Measurements from ENCODE around the gene PDLIM7. TPM values are rescaled to one million over a fixed set of nuclear protein-coding genes. Genes with fewer than 3 reads are reported as not detected.

The PDLIM7 gene
- total RNA-seq, 1 experiment from 2014 or later = 400 TPM

- no peak for TF ChIP-seq CTCF (IDR thresholded peaks at IDR 0.05; ENCODE audit: unreplicated experiment)
- Mint-ChIP-seq H3K9me3 (ENCODE audit: low read depth, unreplicated experiment) (no peaks in the 10 kb centered on the region), H3K4me3 (ENCODE audit: low read depth, unreplicated experiment) (no peak overlapping the region), H3K27ac (ENCODE audit: unreplicated experiment) (no peak overlapping the region), H3K4me1 (ENCODE audit: low read depth, unreplicated experiment) (peaks cover 5% of the 10 kb centered on the region), H3K36me3 (ENCODE audit: insufficient read depth, unreplicated experiment) (peaks cover 50% of the 10 kb centered on the region), H3K27me3 (ENCODE audit: unreplicated experiment) (no peaks in the 10 kb centered on the region)
- DNase-seq = no peak
- BruUV-seq (replicated peaks) = no TSS peak
- intact Hi-C loops (cut with micrococcal nuclease; ENCODE audit: unreplicated experiment) = no loop called here
- CTCF ChIA-PET = no interaction called here
Measured at GRCh38 chr5:177510567-177511053, 13.2 kb upstream of the PDLIM7 start.

DNA sequence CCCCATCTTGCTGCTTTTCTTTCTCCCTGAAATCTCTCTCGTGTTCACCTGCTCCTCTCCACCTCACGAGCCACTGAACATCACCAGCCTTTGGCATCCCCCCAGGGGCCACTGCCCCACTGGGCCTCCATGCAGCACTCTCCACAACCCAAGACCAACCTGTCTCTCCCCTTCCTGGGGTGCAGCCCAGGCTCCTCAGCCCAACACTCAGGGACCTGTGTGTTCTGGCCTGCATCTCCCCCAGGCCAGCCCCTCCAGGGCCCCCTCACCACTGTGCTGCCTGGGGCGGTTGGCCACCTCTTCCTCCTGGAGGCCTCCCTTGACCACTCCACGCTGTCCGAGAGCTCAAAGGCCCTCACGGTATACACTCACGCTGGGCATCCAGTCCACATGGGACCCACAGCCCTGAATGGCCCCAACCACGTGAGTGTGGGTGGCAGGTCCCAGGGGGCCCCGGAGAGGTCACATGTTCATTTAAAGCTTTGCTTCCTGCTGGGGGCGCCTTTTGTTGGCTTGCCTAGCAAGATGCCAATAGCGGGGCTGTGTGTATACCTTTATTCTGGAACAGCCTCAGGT is 12.7 kb upstream of the PDLIM7 start:
- H3K9me3 Mint-ChIP-seq (ENCODE audit: low read depth, unreplicated experiment) = no peaks in the 10 kb centered on the region
- H3K4me1 Mint-ChIP-seq (ENCODE audit: low read depth, unreplicated experiment) = no peaks in the 10 kb centered on the region
- no TSS peak for BruUV-seq (replicated peaks)
- H3K4me3 Mint-ChIP-seq (ENCODE audit: low read depth, unreplicated experiment) = no peak overlapping the region
- intact Hi-C loops (cut with micrococcal nuclease; ENCODE audit: unreplicated experiment) = no loop called here
- no peak for TF ChIP-seq CTCF (IDR thresholded peaks at IDR 0.05; ENCODE audit: unreplicated experiment)
- H3K36me3 Mint-ChIP-seq (ENCODE audit: insufficient read depth, unreplicated experiment) = peaks cover 45% of the 10 kb centered on the region
- no peaks in the 10 kb centered on the region for H3K27me3 Mint-ChIP-seq (ENCODE audit: unreplicated experiment)
- no peak for DNase-seq
- no peak overlapping the region for H3K27ac Mint-ChIP-seq (ENCODE audit: unreplicated experiment)
- CTCF ChIA-PET = no interaction called here

DNA sequence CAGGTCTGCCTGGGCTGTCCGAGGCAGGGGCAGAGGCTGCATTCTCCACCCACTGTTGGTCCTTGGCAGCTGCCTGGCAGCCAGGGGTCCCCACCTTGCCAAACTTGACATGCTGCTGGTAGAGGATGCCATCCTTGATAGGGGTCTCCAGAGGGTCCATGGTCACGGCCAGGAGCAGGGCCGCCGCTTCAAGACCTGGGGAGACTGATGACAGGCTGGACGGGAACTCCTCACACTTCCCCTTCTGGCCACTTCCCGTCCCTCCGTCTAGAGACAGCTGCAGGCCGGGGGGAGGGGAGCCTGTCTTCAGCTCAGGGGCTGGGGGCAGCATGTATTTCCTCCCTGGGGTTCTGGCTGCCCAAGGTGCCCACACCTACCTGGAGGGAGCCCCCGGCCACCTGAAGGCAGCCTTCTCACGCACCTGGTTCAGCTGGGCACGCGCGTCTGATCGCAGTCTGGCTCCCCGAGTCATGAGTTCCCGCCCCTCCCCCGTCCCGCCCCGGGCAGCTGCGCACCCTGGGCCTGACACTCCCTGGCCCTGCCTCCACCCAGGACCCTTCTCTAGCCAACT is 12.1 kb upstream of the PDLIM7 start, which contains the start of gene DOK3:
Gene DOK3, minus strand, starts transcription at position 446 of the 571 bp plus-strand sequence. Its CDS starts 286 bp downstream, at position 160.
- intact Hi-C loops (cut with micrococcal nuclease; ENCODE audit: unreplicated experiment) = no loop called here
- CTCF ChIA-PET = no interaction called here
- no peak for DNase-seq
- no peak for TF ChIP-seq CTCF (IDR thresholded peaks at IDR 0.05; ENCODE audit: unreplicated experiment)
- BruUV-seq (replicated peaks) = no TSS peak
- no peaks in the 10 kb centered on the region for H3K9me3 Mint-ChIP-seq (ENCODE audit: low read depth, unreplicated experiment)
- no peak within 1 kb of the TSS for H3K27ac Mint-ChIP-seq (ENCODE audit: unreplicated experiment)
- H3K4me3 Mint-ChIP-seq (ENCODE audit: low read depth, unreplicated experiment) = no peak within 1 kb of the TSS
- H3K36me3 Mint-ChIP-seq (ENCODE audit: insufficient read depth, unreplicated experiment) = peaks cover 43% of the 10 kb centered on the region
- no peaks in the 10 kb centered on the region for H3K4me1 Mint-ChIP-seq (ENCODE audit: low read depth, unreplicated experiment)
- H3K27me3 Mint-ChIP-seq (ENCODE audit: unreplicated experiment) = no peaks in the 10 kb centered on the region

- Mint-ChIP-seq H3K36me3 (ENCODE audit: insufficient read depth, unreplicated experiment) (peaks cover 39% of the 10 kb centered on the region), H3K4me3 (ENCODE audit: low read depth, unreplicated experiment) (no peak overlapping the region), H3K9me3 (ENCODE audit: low read depth, unreplicated experiment) (no peaks in the 10 kb centered on the region), H3K27ac (ENCODE audit: unreplicated experiment) (no peak overlapping the region), H3K4me1 (ENCODE audit: low read depth, unreplicated experiment) (no peaks in the 10 kb centered on the region), H3K27me3 (ENCODE audit: unreplicated experiment) (no peaks in the 10 kb centered on the region)
- no peak for TF ChIP-seq CTCF (IDR thresholded peaks at IDR 0.05; ENCODE audit: unreplicated experiment)
- intact Hi-C loops (cut with micrococcal nuclease; ENCODE audit: unreplicated experiment) = no loop called here
- CTCF ChIA-PET = interaction anchor here (1.0 kb wide), 1 partner anchor 11 kb away, joined by 4 read pairs; the partner anchor contains the start of gene PDLIM7
- no peak for DNase-seq
- no TSS peak for BruUV-seq (replicated peaks)
Measured at GRCh38 chr5:177508837-177509236, 11.4 kb upstream of the PDLIM7 start.
